Activated naive CD8-positive, alpha-beta T cell treated with anti-CD3 and anti-CD28 coated beads, Interleukin-2, amount 50 U/mL, for 24 hours (primary cell): ENCODE data around the gene RNF130.
A peak's percentile ranks its signal among the peaks of the same experiment; 100 is the strongest.

Source experiments
- ATAC-seq: fragments of 150-1000 bp; cut with Tn5 transposase; one replicate; pipeline ENCODE4 v1.10.0; 2021
- DNase-seq: peaks from one replicate; pipeline ENCODE4 v3.0.0; 2021
- H3K27ac Mint-ChIP-seq: one replicate; pipeline ENCODE4 v1.8.0; 2021; ENCODE audit warnings: mild to moderate bottlenecking, mixed read lengths
- H3K27me3 Mint-ChIP-seq: one replicate; pipeline ENCODE4 v1.8.0; 2021; ENCODE audit warnings: mixed read lengths
- H3K36me3 Mint-ChIP-seq: one replicate; pipeline ENCODE4 v1.8.0; 2021; ENCODE audit warnings: low read depth, mixed read lengths
- H3K4me1 Mint-ChIP-seq: one replicate; pipeline ENCODE4 v1.8.0; 2021; ENCODE audit warnings: mixed read lengths
- H3K4me3 Mint-ChIP-seq: one replicate; pipeline ENCODE4 v1.8.0; 2021; ENCODE audit warnings: mild to moderate bottlenecking, moderate library complexity, mixed read lengths
- H3K9me3 Mint-ChIP-seq: one replicate; pipeline ENCODE4 v1.8.0; 2021; ENCODE audit warnings: mixed read lengths

RNF130 gene

GRCh38 chr5:180111273-180112002, 39.9 kb upstream of the RNF130 start:
- Mint-ChIP-seq H3K9me3 (peaks cover 19% of the 10 kb centered on the region), H3K27me3 (peaks cover 4% of the 10 kb centered on the region)

GRCh38 chr5:180109920-180110319, 38.4 kb upstream of the RNF130 start:
- H3K9me3 Mint-ChIP-seq = peaks cover 23% of the 10 kb centered on the region
- peaks cover 6% of the 10 kb centered on the region for H3K27me3 Mint-ChIP-seq
- no peak overlapping the region for H3K27ac Mint-ChIP-seq
- H3K4me3 Mint-ChIP-seq = no peak overlapping the region
- ATAC-seq (no peak), DNase-seq (no peak)
- H3K36me3 Mint-ChIP-seq = peaks cover 4% of the 10 kb centered on the region
- no peaks in the 10 kb centered on the region for H3K4me1 Mint-ChIP-seq

More at GRCh38 chr5:180111273-180112002, 39.9 kb upstream of the RNF130 start:
- ATAC-seq = peak; percentile 20
- Mint-ChIP-seq H3K27ac (no peak overlapping the region), H3K4me1 (no peaks in the 10 kb centered on the region), H3K4me3 (no peak overlapping the region), H3K36me3 (peaks cover 4% of the 10 kb centered on the region)
- DNase-seq = no peak

- DNase-seq (no peak), ATAC-seq (no peak)
- no peak overlapping the region for H3K27ac Mint-ChIP-seq
- peaks cover 9% of the 10 kb centered on the region for H3K27me3 Mint-ChIP-seq
- H3K36me3 Mint-ChIP-seq = peaks cover 4% of the 10 kb centered on the region
- H3K4me1 Mint-ChIP-seq = no peaks in the 10 kb centered on the region
- H3K4me3 Mint-ChIP-seq = no peak overlapping the region
- H3K9me3 Mint-ChIP-seq = peaks cover 23% of the 10 kb centered on the region
Observed at GRCh38 chr5:180107005-180107404, 35.4 kb upstream of the RNF130 start.

- ATAC-seq = no peak
- no peaks in the 10 kb centered on the region for H3K4me1 Mint-ChIP-seq
- H3K36me3 Mint-ChIP-seq = peaks cover 4% of the 10 kb centered on the region
- no peak overlapping the region for H3K27ac Mint-ChIP-seq
- H3K4me3 Mint-ChIP-seq = no peak overlapping the region
- DNase-seq = no peak
- peaks cover 23% of the 10 kb centered on the region for H3K9me3 Mint-ChIP-seq
- H3K27me3 Mint-ChIP-seq = peaks cover 9% of the 10 kb centered on the region
Observed at GRCh38 chr5:180105827-180106312, 34.3 kb upstream of the RNF130 start.

GRCh38 chr5:180104168-180104530, 32.6 kb upstream of the RNF130 start:
- Mint-ChIP-seq H3K9me3 (peaks cover 23% of the 10 kb centered on the region), H3K27ac (no peak overlapping the region)

GRCh38 chr5:180103487-180104167, 32.1 kb upstream of the RNF130 start:
- Mint-ChIP-seq H3K27ac (no peak overlapping the region), H3K9me3 (peaks cover 22% of the 10 kb centered on the region), H3K27me3 (peaks cover 7% of the 10 kb centered on the region), H3K36me3 (peaks cover 4% of the 10 kb centered on the region), H3K4me1 (no peaks in the 10 kb centered on the region), H3K4me3 (no peak overlapping the region)
- no peak for DNase-seq
- ATAC-seq = no peak

More at GRCh38 chr5:180104168-180104530, 32.6 kb upstream of the RNF130 start:
- Mint-ChIP-seq H3K4me1 (no peaks in the 10 kb centered on the region), H3K4me3 (no peak overlapping the region), H3K27me3 (peaks cover 7% of the 10 kb centered on the region), H3K36me3 (peaks cover 4% of the 10 kb centered on the region)
- no peak for DNase-seq
- no peak for ATAC-seq

- Mint-ChIP-seq H3K9me3 (peaks cover 13% of the 10 kb centered on the region), H3K27ac (no peak overlapping the region), H3K4me1 (no peaks in the 10 kb centered on the region), H3K27me3 (peaks cover 7% of the 10 kb centered on the region), H3K4me3 (no peak overlapping the region), H3K36me3 (peaks cover 3% of the 10 kb centered on the region)
- DNase-seq (no peak), ATAC-seq (no peak)
Observed at GRCh38 chr5:180102636-180103035, 31.1 kb upstream of the RNF130 start.

GRCh38 chr5:180101451-180102105, 30.0 kb upstream of the RNF130 start:
- Mint-ChIP-seq H3K4me1 (no peaks in the 10 kb centered on the region), H3K36me3 (peaks cover 2% of the 10 kb centered on the region), H3K4me3 (no peak overlapping the region), H3K27me3 (peaks cover 6% of the 10 kb centered on the region), H3K9me3 (peaks cover 5% of the 10 kb centered on the region), H3K27ac (no peak overlapping the region)
- ATAC-seq (no peak), DNase-seq (no peak)

GRCh38 chr5:180100621-180101450, 29.3 kb upstream of the RNF130 start:
- Mint-ChIP-seq H3K36me3 (no peaks in the 10 kb centered on the region), H3K27me3 (peaks cover 6% of the 10 kb centered on the region), H3K4me1 (no peaks in the 10 kb centered on the region), H3K9me3 (no peaks in the 10 kb centered on the region), H3K4me3 (no peak overlapping the region), H3K27ac (no peak overlapping the region)
- DNase-seq (no peak), ATAC-seq (no peak)

GRCh38 chr5:180099733-180100611, 28.4 kb upstream of the RNF130 start:
- H3K4me3 Mint-ChIP-seq = no peak overlapping the region
- peaks cover 4% of the 10 kb centered on the region for H3K27me3 Mint-ChIP-seq
- no peaks in the 10 kb centered on the region for H3K4me1 Mint-ChIP-seq
- H3K9me3 Mint-ChIP-seq = no peaks in the 10 kb centered on the region
- H3K27ac Mint-ChIP-seq = no peak overlapping the region
- H3K36me3 Mint-ChIP-seq = no peaks in the 10 kb centered on the region
- DNase-seq (no peak), ATAC-seq (no peak)

- DNase-seq (no peak), ATAC-seq (no peak)
- Mint-ChIP-seq H3K9me3 (no peaks in the 10 kb centered on the region), H3K27ac (no peak overlapping the region), H3K36me3 (no peaks in the 10 kb centered on the region), H3K4me3 (no peak overlapping the region), H3K27me3 (no peaks in the 10 kb centered on the region), H3K4me1 (no peaks in the 10 kb centered on the region)
Observed at GRCh38 chr5:180098991-180099732, 27.6 kb upstream of the RNF130 start.

GRCh38 chr5:180098526-180098925, 27.0 kb upstream of the RNF130 start:
- no peaks in the 10 kb centered on the region for H3K27me3 Mint-ChIP-seq
- no peak overlapping the region for H3K27ac Mint-ChIP-seq
- H3K4me3 Mint-ChIP-seq = no peak overlapping the region
- no peaks in the 10 kb centered on the region for H3K36me3 Mint-ChIP-seq
- no peaks in the 10 kb centered on the region for H3K4me1 Mint-ChIP-seq
- DNase-seq = no peak
- no peaks in the 10 kb centered on the region for H3K9me3 Mint-ChIP-seq
- ATAC-seq = no peak

GRCh38 chr5:180097926-180098325, 26.4 kb upstream of the RNF130 start:
- DNase-seq (no peak), ATAC-seq (no peak)
- H3K9me3 Mint-ChIP-seq = no peaks in the 10 kb centered on the region
- no peak overlapping the region for H3K27ac Mint-ChIP-seq
- no peak overlapping the region for H3K4me3 Mint-ChIP-seq
- H3K27me3 Mint-ChIP-seq = no peaks in the 10 kb centered on the region
- no peaks in the 10 kb centered on the region for H3K36me3 Mint-ChIP-seq
- no peaks in the 10 kb centered on the region for H3K4me1 Mint-ChIP-seq
